NCI-H82 treated with DMSO at 0.1 percent for 48 hours (cell line): ENCODE data around the gene FOXRED2.
"Not testable (repeated sequence)": the region's sequence is repeated elsewhere in the genome, so short reads cannot be mapped to it uniquely, and the experiment has no call there.

Experiments
- DNase-seq: peaks from one replicate; lab custom pipeline; 2025; ENCODE audit not compliant: unreplicated experiment; lab: John Stamatoyannopoulos, UW

Gene FOXRED2

DNA sequence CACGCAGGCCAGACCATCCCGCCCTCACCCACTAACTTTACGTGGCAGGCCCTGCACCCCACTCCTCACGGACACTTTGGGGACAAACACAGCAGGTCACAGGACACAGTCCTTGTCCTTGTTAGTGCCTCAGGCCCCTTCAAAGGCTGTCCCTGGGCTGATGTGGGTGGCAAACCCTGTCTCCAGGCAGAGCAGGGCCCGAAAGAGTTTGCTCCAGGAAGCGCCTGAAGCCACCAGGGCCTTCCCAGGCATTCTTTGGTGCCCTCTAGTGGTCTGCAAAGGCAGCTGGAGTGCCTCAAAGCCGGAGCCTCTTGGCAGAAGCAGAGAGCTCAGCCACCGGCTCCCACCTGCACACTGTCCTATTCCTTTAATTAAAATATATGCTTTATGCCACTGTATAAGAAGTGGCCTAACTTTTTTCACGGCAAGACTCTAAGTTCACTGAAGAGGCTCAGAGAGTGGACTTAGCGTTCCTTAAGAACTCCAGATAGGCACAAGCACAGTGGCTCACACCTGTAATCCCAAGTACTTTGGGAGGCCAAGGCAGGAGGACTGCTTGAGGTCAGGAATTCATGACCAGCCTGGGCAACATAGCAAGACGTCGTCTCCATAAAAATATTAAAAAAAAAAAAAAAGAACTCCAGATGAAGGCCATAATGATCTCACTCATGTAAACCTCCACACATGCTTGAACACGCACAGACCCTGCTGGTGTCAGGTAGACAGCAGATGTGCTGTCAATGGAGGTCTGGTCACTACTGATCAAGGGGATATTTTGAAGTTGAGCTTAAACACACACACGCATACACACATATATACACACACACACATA, 36.5 kb downstream of the FOXRED2 start:
- DNase-seq = peak; percentile 8

- DNase-seq = no peak
These were observed 37.6 kb downstream of the FOXRED2 start for GRCh38 chr22:36469094-36469710.

GRCh38 chr22:36467946-36468345, 38.9 kb downstream of the FOXRED2 start:
- no peak for DNase-seq

DNA sequence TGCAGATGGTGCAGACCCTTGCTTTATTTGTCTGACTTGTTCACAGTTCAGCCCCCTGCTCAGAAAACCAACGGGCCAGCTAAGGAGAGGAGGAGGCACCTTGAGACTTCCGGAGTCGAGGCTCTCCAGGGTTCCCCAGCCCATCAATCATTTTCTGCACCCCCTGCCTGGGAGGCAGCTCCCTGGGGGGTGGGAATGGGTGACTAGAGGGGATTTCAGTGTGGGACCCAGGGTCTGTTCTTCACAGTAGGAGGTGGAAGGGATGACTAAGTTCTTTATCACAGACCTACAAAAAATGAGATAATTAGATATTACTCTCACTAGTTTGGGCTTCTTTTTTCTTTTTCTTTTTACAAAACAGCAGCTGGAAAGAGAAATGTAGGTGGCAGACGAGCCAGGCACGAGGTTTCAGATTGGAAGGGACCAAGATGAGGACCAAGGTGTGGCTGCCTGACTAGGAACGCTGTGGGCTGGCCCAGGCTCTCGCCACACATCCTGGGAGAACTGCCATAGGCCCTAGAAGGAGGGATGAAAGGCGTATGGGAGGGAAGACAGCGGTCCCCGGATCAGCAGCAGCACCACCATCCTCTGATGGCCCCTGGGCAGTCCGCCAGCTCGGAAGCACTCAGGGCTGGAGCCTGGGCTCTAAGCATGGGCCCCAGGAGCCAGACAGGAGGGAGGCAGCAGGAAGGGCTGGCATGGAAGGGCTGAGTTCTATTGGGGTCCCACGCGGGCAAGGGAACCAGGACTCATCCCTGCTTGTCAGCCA, 39.6 kb downstream of the FOXRED2 start:
- no peak for DNase-seq

DNA sequence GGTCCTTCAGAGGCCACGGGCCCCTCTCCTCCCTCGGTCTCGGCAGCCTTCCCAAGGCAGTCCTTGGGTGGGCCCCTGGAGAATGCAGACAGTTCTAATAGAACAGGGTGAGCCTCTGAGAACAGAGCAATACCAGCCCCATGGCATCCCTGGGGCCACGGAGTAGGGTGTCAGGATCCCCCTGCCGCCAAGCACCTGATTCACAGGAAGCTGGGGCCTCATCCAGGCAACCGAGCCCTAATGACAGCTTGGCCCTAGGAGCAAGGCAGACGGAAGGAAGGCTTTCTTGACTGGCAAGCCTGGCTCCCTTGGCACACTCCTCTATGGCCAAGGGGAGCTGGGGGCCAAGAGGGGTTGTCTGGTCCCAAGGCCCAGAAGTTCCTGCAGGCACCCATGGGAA, 40.6 kb downstream of the FOXRED2 start:
- no peak for DNase-seq

GRCh38 chr22:36465232-36466021, 41.4 kb downstream of the FOXRED2 start:
- DNase-seq = no peak

GRCh38 chr22:36464715-36465231, 42.1 kb downstream of the FOXRED2 start:
- no peak for DNase-seq

DNA sequence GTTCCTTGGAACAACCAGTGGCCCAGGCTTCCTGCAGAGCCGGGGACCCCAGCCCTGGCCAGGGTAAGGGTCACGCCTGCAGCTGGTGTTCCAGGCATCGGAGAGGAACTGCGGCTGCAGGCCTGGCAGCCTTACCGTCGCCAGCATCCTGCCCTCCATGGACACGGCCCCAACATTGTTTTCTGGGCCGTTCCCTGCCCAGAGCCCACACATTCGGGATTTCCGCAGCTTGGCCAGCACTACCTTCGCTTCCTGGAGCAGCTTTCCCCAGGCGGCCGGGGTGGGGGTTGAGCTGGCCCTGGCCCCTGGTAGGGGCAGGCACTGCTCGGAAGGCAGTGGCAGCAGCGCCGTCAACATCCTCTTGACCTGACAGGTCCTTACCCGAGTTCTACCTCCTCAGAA, 43.1 kb downstream of the FOXRED2 start:
- no peak for DNase-seq

- no peak for DNase-seq
These were observed 44.9 kb downstream of the FOXRED2 start for GRCh38 chr22:36461665-36462649.

GRCh38 chr22:36460202-36460601, 46.6 kb downstream of the FOXRED2 start:
- no peak for DNase-seq

DNA sequence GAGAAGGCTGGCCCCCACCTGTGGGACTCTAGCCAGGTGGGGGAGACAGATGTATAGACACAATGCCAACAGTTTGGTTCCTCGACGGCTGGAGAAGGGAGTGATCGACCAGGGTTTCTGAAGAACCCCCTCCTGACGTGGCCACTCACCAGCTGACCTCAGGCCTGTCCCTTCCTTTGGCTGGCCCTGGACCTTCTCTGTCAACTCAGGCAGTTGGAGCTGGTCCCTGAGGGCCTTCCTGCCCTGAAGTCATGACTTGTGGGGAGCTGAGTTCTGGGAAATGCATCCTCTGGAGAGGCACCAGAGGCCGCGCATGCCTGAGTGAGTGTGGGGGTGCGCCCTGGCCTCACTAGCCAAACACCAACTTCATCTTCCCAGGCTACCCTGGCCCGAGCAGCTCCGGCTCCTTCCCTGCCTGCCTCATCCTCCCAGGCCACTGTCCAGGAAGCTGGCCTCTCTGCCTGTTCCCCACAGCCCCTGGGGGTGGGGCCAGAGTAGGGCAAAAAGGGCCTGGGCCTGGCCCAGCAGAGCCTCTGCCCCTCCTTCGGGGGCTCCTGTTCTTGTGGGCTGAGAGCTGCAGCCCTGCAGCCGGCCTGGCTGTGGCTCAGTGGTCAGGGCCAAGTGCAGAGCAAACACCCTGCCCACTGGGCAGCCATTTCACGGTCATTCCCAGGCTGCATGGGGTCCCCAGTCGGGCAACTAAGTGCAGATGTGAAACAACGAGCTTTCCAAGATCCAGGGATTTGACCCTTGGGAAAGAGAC, 49.0 kb downstream of the FOXRED2 start:
- DNase-seq = no peak

DNA sequence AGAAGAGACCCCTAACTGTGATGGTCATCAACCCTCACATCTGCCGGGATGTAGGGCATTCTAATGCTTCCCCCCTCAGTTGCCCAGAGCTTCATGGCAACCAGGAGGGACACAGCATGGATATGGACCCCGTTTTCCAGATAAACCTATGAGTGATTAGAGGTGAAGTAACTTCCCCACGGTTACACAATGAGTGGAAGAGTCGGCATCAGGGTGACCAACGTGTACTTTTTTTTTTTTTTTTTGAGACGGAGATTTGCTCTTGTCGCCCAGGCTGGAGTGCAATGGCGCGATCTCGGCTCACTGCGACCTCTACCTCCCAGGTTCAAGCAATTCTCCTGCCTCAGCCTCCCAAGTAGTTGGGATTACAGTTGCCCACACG, 50.4 kb downstream of the FOXRED2 start:
- no peak for DNase-seq

DNA sequence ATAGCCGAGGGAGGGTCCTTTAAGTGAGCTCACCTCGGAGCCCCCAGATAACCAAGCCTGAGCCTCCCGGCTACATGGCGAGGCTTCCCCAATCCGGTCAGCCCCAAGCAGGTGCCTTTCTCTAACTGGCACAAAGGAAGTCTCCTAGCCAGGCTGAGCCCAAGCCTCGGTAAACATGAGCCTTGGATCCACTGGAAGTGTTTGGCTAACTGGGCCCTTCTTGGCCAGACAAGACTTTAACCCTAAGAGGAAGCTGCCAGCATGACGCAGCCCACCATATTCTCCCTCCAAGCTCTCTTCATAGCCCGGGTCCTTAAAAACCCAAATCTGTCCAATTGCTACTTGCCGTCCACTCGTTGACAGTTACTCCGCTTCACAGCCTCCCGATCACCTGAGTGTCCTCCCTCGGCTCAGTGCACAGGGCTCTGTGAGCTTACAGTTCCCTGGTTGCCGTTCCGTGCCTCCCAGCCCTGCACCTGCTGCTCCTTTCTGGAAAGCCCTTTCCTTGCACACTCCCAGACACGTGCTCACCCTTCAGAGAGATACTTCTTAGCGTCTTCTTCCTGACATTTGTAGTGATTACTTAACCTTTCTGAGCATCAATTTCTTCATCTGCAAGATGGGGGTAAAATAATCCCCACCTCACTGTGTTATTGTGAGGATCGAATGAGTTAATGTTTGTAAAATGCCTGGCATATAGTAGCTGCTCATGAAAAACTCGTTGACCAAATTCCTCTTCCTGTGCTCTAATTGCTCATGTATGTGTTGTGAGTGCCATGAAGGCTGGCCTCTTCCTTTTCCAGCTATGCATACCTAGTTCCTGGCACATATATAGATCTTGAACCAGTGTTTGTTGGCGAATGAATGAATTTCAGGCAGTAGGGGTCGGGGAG, 51.0 kb downstream of the FOXRED2 start:
- no peak for DNase-seq

DNA sequence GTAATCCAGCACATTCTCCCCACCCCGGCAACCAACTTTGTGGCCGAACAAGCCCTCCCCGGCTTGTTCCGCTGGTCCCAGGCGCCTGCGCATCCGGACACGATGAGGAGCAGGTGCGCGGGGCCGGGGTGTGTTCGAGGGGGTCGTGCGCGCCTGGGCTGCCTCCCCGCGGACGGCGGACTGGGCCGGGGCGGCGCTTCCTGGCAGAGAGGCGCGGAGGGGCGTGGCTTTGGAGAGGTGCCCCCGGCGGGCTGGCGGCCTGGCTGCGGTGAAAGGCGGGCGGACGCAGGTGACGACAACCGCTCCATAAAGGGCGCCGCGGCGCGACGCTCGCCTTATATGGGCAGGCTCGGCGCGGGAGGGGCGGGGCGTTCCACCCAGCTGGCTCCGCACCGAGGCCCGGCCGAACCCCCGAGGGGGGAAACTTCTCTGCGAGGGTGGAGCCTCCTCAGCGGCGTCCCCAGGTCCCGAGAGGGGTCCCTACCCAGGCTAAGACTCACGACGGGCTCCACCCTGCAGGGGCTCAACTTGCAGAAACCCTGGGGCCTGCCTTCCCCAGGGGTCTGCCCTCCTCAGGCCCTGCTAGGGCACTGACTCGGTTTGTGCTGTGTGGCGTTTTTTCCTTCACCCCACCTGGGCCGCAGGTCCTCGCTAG, 51.8 kb downstream of the FOXRED2 start:
- peak; percentile 56 for DNase-seq

DNA sequence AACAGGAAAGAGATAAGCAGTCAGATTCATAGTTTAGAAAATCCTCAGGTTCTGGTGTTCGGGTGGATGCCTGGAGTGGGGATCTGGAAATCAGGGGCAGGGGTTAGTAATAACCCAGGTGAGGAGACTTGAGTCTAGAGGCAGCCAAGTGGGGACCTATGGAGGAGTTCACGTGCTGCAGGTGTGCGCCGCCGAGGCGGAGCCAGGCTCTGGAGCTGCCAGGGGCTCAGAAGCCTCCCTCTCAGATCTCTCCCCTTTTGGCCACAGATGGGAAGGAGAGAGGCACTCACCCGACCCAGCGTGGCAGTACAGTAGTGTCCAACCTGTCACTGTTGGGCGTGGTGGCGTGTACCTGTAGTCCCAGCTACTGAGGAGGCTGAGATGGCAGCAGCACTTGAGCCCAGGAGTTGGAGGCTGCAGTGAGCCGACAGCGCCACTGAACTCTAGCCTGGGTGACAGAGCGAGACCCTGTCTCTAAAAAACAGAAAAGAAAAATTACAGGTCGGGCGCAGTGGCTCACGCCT, 52.9 kb downstream of the FOXRED2 start:
- DNase-seq = no peak

GRCh38 chr22:36452978-36453607, 53.7 kb downstream of the FOXRED2 start:
- DNase-seq = not testable (repeated sequence)
